ENCODE measurements around the gene DOK4.

DOK4 gene

GRCh38 chr16:57531635-57532265 is 45.5 kb upstream of the DOK4 start:
- Histone ChIP-seq H3K4me3 (ENCODE audit: low read length, poor library complexity, severe bottlenecking) (peak overlapping the region; percentile 89), H3K4me2 (ENCODE audit: low read depth, low read length, poor library complexity, severe bottlenecking) (peak overlapping the region; percentile 77), H3K9me2 (replicated peaks; ENCODE audit: low read depth, low read length) (no peaks in the 10 kb centered on the region), H4K20me1 (ENCODE audit: insufficient read depth, low read length, poor library complexity, severe bottlenecking) (no peaks in the 10 kb centered on the region), H3K79me2 (ENCODE audit: insufficient read depth, low read length) (peaks cover 62% of the 10 kb centered on the region), H3K36me3 (ENCODE audit: insufficient read depth, low read length) (peaks cover 5% of the 10 kb centered on the region; the same call in 1 of the 2 replicates), H3K4me1 (ENCODE audit: insufficient read depth, low read length, poor library complexity, severe bottlenecking) (peaks cover 66% of the 10 kb centered on the region), H3K9me3 (ENCODE audit: insufficient read depth, low read depth, low read length) (no peaks in the 10 kb centered on the region), H2AFZ (ENCODE audit: low read length) (no peak overlapping the region), H3F3A (ENCODE audit: low read depth) (peaks cover 10% of the 10 kb centered on the region; the same call in 1 of the 2 replicates), H3K9ac (ENCODE audit: low read depth, low read length, poor library complexity, severe bottlenecking) (peak overlapping the region; percentile 90), H3K27me3 (ENCODE audit: insufficient read depth, low read length, poor library complexity, severe bottlenecking) (no peaks in the 10 kb centered on the region)
- no peak for TF ChIP-seq EZH2phosphoT487 (IDR thresholded peaks at IDR 0.05; ENCODE audit: borderline replicate concordance)
- no peak for TF ChIP-seq CTCF (conservative IDR thresholded peaks at IDR 0.05; ENCODE audit: low read length)

GRCh38 chr16:57531253-57531575 is 44.9 kb upstream of the DOK4 start:
- Histone ChIP-seq H3F3A (ENCODE audit: low read depth) (peaks cover 10% of the 10 kb centered on the region; the same call in 1 of the 2 replicates), H3K9ac (ENCODE audit: low read depth, low read length, poor library complexity, severe bottlenecking) (peak overlapping the region; percentile 90), H3K4me3 (ENCODE audit: low read length, poor library complexity, severe bottlenecking) (no peak overlapping the region), H3K36me3 (ENCODE audit: insufficient read depth, low read length) (peaks cover 5% of the 10 kb centered on the region; the same call in 1 of the 2 replicates), H4K20me1 (ENCODE audit: insufficient read depth, low read length, poor library complexity, severe bottlenecking) (no peaks in the 10 kb centered on the region), H3K4me2 (ENCODE audit: low read depth, low read length, poor library complexity, severe bottlenecking) (peak overlapping the region; percentile 77), H2AFZ (ENCODE audit: low read length) (no peak overlapping the region), H3K9me3 (ENCODE audit: insufficient read depth, low read depth, low read length) (no peaks in the 10 kb centered on the region), H3K79me2 (ENCODE audit: insufficient read depth, low read length) (peaks cover 62% of the 10 kb centered on the region), H3K27me3 (ENCODE audit: insufficient read depth, low read length, poor library complexity, severe bottlenecking) (no peaks in the 10 kb centered on the region), H3K4me1 (ENCODE audit: insufficient read depth, low read length, poor library complexity, severe bottlenecking) (peaks cover 65% of the 10 kb centered on the region), H3K9me2 (replicated peaks; ENCODE audit: low read depth, low read length) (no peaks in the 10 kb centered on the region)
- TF ChIP-seq EZH2phosphoT487 (IDR thresholded peaks at IDR 0.05; ENCODE audit: borderline replicate concordance) (no peak), CTCF (conservative IDR thresholded peaks at IDR 0.05; ENCODE audit: low read length) (no peak)

- Histone ChIP-seq H3K4me1 (ENCODE audit: insufficient read depth, low read length, poor library complexity, severe bottlenecking) (peaks cover 64% of the 10 kb centered on the region), H2AFZ (ENCODE audit: low read length) (no peak overlapping the region), H3K4me2 (ENCODE audit: low read depth, low read length, poor library complexity, severe bottlenecking) (peak overlapping the region; percentile 77)
Observed at GRCh38 chr16:57530522-57531252, 44.4 kb upstream of the DOK4 start.

More at GRCh38 chr16:57530522-57531252, 44.4 kb upstream of the DOK4 start:
- peaks cover 10% of the 10 kb centered on the region; the same call in 1 of the 2 replicates for H3F3A ChIP-seq (ENCODE audit: low read depth)
- peaks cover 61% of the 10 kb centered on the region for H3K79me2 ChIP-seq (ENCODE audit: insufficient read depth, low read length)
- no peaks in the 10 kb centered on the region for H4K20me1 ChIP-seq (ENCODE audit: insufficient read depth, low read length, poor library complexity, severe bottlenecking)
- peak overlapping the region; percentile 66 for H3K4me3 ChIP-seq (ENCODE audit: low read length, poor library complexity, severe bottlenecking)
- no peaks in the 10 kb centered on the region for H3K9me2 ChIP-seq (replicated peaks; ENCODE audit: low read depth, low read length)
- no peaks in the 10 kb centered on the region for H3K27me3 ChIP-seq (ENCODE audit: insufficient read depth, low read length, poor library complexity, severe bottlenecking)
- TF ChIP-seq EZH2phosphoT487 (IDR thresholded peaks at IDR 0.05; ENCODE audit: borderline replicate concordance) (no peak), CTCF (conservative IDR thresholded peaks at IDR 0.05; ENCODE audit: low read length) (no peak)
- peak overlapping the region; percentile 90 for H3K9ac ChIP-seq (ENCODE audit: low read depth, low read length, poor library complexity, severe bottlenecking)
- no peaks in the 10 kb centered on the region for H3K9me3 ChIP-seq (ENCODE audit: insufficient read depth, low read depth, low read length)
- H3K36me3 ChIP-seq (ENCODE audit: insufficient read depth, low read length) = peaks cover 5% of the 10 kb centered on the region; the same call in 1 of the 2 replicates
